ENCODE results near the gene RAET1L.

GRCh38 chr6:150044621-150045145 lies 19.4 kb upstream of the RAET1L start:
- TF ChIP-seq POLR2A (IDR thresholded peaks at IDR 0.05; ENCODE audit: low read depth, low read length) (no peak), RCOR1 (IDR thresholded peaks at IDR 0.05; ENCODE audit: insufficient replicate concordance, low read length) (no peak), CEBPB (IDR thresholded peaks at IDR 0.05; ENCODE audit: low read depth, low read length) (no peak), NFE2L2 (IDR thresholded peaks at IDR 0.05; ENCODE audit: low read depth, low read length) (no peak), MXI1 (IDR thresholded peaks at IDR 0.05; ENCODE audit: borderline replicate concordance, low read depth, low read length) (no peak), BHLHE40 (IDR thresholded peaks at IDR 0.05; ENCODE audit: low read depth, low read length) (no peak), RAD21 (IDR thresholded peaks at IDR 0.05; ENCODE audit: low read length) (no peak), FOS (IDR thresholded peaks at IDR 0.05; ENCODE audit: low read depth, low read length) (no peak), MAFK (IDR thresholded peaks at IDR 0.05; ENCODE audit: low read depth, low read length) (no peak), SMC3 (IDR thresholded peaks at IDR 0.05; ENCODE audit: low read depth, low read length) (no peak), MAZ (IDR thresholded peaks at IDR 0.05; ENCODE audit: borderline replicate concordance, low read depth, low read length) (no peak)
- TF ChIP-seq, protein P1, sequence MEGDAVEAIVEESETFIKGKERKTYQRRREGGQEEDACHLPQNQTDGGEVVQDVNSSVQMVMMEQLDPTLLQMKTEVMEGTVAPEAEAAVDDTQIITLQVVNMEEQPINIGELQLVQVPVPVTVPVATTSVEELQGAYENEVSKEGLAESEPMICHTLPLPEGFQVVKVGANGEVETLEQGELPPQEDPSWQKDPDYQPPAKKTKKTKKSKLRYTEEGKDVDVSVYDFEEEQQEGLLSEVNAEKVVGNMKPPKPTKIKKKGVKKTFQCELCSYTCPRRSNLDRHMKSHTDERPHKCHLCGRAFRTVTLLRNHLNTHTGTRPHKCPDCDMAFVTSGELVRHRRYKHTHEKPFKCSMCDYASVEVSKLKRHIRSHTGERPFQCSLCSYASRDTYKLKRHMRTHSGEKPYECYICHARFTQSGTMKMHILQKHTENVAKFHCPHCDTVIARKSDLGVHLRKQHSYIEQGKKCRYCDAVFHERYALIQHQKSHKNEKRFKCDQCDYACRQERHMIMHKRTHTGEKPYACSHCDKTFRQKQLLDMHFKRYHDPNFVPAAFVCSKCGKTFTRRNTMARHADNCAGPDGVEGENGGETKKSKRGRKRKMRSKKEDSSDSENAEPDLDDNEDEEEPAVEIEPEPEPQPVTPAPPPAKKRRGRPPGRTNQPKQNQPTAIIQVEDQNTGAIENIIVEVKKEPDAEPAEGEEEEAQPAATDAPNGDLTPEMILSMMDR (conservative IDR thresholded peaks at IDR 0.05; ENCODE audit: low read depth, low read length) = no peak

All from IMR-90 (cell line).